ENCODE results near the gene RGPD3.

Gene RGPD3

DNA sequence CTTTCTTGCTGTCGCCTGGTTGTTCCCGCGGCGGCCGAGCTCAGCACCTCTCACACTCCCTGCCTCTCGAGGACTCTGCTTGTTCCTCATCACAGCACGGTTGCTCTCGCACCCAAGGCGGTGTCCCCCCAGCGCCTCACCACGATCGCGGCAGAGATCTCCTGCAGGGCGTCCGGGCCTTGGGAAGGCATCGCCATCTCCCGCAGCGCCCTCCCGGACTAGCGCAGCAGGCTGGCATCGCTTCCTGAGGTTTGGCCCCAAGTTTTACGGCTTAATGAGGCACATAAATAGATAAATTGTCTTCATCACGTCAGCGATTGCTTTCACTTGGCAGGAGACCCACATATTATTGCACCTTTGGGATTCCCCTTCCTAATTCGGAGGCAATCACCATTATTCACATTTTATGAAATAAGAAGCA, 125.4 kb downstream of the RGPD3 start:
- no peak for DNase-seq (ENCODE audit: low spot score)

DNA sequence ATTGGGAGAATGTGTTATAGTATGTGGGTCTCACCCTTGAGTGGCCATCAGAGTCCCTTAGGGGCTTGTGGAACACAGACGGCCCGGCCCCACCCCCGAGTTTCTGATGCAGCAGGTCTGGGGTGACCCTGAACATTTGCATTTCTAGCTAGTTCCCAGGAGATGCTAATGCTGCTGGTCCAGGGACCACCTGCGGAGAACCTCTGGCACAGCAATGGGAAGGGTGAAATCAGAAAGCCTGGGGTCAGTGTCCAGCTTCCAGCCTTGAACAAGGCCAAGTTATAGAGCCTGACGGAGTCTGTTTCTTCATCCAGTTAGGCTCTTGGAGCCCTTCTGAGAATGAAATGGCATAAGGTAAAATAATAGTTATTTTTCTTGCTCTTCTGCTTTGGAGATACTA, 126.5 kb downstream of the RGPD3 start:
- no peak for DNase-seq (ENCODE audit: low spot score)

All from hepatic stellate cell (primary cell).